NB4 (cell line): ENCODE data around the gene ANKRD13D.

Source experiments
- POLR2A ChIP-seq: IDR thresholded peaks from 2 replicates; pipeline ENCODE4 v1.6.1; 2011; ENCODE audit warnings: mild to moderate bottlenecking; ENCODE audit not compliant: insufficient read length; ENCODE audit errors: extremely low read depth
- TF ChIP-seq, protein P1 (sequence below): IDR thresholded peaks from one replicate; pipeline ENCODE4 v1.5.1; 2012; ENCODE audit warnings: low read depth, low read length

DNA sequence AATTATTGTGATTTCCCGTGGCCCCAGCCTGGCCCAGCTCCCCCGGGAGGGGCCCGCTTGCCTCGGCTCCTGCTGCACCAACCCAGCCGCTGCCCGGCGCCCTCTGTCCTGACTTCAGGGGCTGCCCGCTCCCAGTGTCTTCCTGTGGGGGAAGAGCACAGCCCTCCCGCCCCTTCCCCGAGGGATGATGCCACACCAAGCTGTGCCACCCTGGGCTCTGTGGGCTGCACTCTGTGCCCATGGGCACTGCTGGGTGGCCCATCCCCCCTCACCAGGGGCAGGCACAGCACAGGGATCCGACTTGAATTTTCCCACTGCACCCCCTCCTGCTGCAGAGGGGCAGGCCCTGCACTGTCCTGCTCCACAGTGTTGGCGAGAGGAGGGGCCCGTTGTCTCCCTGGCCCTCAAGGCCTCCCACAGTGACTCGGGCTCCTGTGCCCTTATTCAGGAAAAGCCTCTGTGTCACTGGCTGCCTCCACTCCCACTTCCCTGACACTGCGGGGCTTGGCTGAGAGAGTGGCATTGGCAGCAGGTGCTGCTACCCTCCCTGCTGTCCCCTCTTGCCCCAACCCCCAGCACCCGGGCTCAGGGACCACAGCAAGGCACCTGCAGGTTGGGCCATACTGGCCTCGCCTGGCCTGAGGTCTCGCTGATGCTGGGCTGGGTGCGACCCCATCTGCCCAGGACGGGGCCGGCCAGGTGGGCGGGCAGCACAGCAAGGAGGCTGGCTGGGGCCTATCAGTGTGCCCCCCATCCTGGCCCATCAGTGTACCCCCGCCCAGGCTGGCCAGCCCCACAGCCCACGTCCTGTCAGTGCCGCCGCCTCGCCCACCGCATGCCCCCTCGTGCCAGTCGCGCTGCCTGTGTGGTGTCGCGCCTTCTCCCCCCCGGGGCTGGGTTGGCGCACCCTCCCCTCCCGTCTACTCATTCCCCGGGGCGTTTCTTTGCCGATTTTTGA is 3.3 kb upstream of the ANKRD13D start:
- TF ChIP-seq POLR2A: peak; percentile 38
- TF ChIP-seq, protein P1, sequence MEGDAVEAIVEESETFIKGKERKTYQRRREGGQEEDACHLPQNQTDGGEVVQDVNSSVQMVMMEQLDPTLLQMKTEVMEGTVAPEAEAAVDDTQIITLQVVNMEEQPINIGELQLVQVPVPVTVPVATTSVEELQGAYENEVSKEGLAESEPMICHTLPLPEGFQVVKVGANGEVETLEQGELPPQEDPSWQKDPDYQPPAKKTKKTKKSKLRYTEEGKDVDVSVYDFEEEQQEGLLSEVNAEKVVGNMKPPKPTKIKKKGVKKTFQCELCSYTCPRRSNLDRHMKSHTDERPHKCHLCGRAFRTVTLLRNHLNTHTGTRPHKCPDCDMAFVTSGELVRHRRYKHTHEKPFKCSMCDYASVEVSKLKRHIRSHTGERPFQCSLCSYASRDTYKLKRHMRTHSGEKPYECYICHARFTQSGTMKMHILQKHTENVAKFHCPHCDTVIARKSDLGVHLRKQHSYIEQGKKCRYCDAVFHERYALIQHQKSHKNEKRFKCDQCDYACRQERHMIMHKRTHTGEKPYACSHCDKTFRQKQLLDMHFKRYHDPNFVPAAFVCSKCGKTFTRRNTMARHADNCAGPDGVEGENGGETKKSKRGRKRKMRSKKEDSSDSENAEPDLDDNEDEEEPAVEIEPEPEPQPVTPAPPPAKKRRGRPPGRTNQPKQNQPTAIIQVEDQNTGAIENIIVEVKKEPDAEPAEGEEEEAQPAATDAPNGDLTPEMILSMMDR: no peak
